SK-N-SH (cell line): ENCODE data around the gene C19orf33. TPM values are rescaled to one million over a fixed set of nuclear protein-coding genes. Genes with fewer than 3 reads are reported as not detected.

Source experiments
- CTCF ChIA-PET: fragments of 300-600, 350-600 bp; formaldehyde crosslinking; extraction: SDS; loops from one replicate; lab custom pipeline; 2021; lab: Yijun Ruan, JAX
- POLR2A ChIA-PET: fragments of 350-600 bp; sonication (Branson Sonifier 250); formaldehyde crosslinking; extraction: SDS; loops from one replicate; lab custom pipeline; 2020; ENCODE audit warnings: antibody characterized with exemption, inconsistent platforms; lab: Yijun Ruan, JAX
- DNase-seq: peaks from one replicate; pipeline ENCODE4 v3.0.0; 2012
- H2AFZ ChIP-seq: fragments of 200-600 bp; sonication (generic); 2 replicates; pipeline ENCODE4 v1.8.1; 2016; ENCODE audit warnings: antibody characterized with exemption, mild to moderate bottlenecking, low read depth
- H3F3A ChIP-seq: fragments of 200-600 bp; sonication (generic); replicated peaks from 2 replicates; pipeline ENCODE3; 2016; ENCODE audit warnings: antibody characterized with exemption, mild to moderate bottlenecking; ENCODE audit not compliant: insufficient read depth
- H3K27ac ChIP-seq, 2 experiments: fragments of 200-500 bp in 1 of 2; fragments of 200-600 bp in 1 of 2; sonication (Bioruptor generic) in 1 of 2; sonication (generic), shearing (Covaris generic) in 1 of 2; 2 replicates each; pipeline versions ENCODE4 v1.5.1 to v1.6.1; 2014 to 2016; ENCODE audit warnings: low read depth in 2 of 2, inconsistent platforms in 1 of 2, low read length in 1 of 2, mild to moderate bottlenecking in 1 of 2, mixed read lengths in 1 of 2
- H3K27me3 ChIP-seq: fragments of 200-600 bp; sonication (generic), shearing (Covaris generic); 2 replicates; pipeline ENCODE4 v1.6.1; 2016; ENCODE audit warnings: mixed run types; ENCODE audit not compliant: insufficient read depth
- H3K36me3 ChIP-seq, 2 experiments: fragments of 200-500 bp in 1 of 2; fragments of 200-600 bp in 1 of 2; sonication (Bioruptor generic) in 1 of 2; sonication (generic) in 1 of 2; replicated peaks in 1 of 2; 2 replicates each; pipeline versions ENCODE3 to v1.5.1; 2014 to 2016; ENCODE audit warnings: low read length in 1 of 2, mild to moderate bottlenecking in 1 of 2; ENCODE audit not compliant: insufficient read depth in 2 of 2, control insufficient read depth in 1 of 2
- H3K4me1 ChIP-seq, 2 experiments: fragments of 200-500 bp in 1 of 2; fragments of 200-600 bp in 1 of 2; sonication (Bioruptor generic) in 1 of 2; sonication (generic), shearing (Covaris generic) in 1 of 2; 2 replicates each; pipeline versions ENCODE4 v1.5.1 to v1.6.1; 2014 to 2016; ENCODE audit warnings: low read depth in 1 of 2, low read length in 1 of 2, mixed run types in 1 of 2; ENCODE audit not compliant: insufficient read depth in 2 of 2, control insufficient read depth in 1 of 2
- H3K4me2 ChIP-seq: fragments of 200-600 bp; sonication (generic), shearing (Covaris generic); 2 replicates; pipeline ENCODE4 v1.6.1; 2017; ENCODE audit warnings: mixed run types
- H3K4me3 ChIP-seq, 2 experiments: fragments of 200-500 bp in 1 of 2; fragments of 200-600 bp in 1 of 2; sonication (Bioruptor generic) in 1 of 2; sonication (generic), shearing (Covaris generic) in 1 of 2; 2 replicates each; pipeline versions ENCODE4 v1.5.1 to v1.8.1; 2014 to 2016; ENCODE audit warnings: low read depth in 2 of 2, inconsistent platforms in 1 of 2, low read length in 1 of 2, mild to moderate bottlenecking in 1 of 2, mixed read lengths in 1 of 2, moderate library complexity in 1 of 2
- H3K79me2 ChIP-seq: fragments of 200-600 bp; sonication (generic); 2 replicates; pipeline ENCODE4 v1.8.1; 2017; ENCODE audit warnings: mild to moderate bottlenecking; ENCODE audit not compliant: insufficient read depth
- H3K9ac ChIP-seq: fragments of 200-600 bp; sonication (generic); 2 replicates; pipeline ENCODE4 v1.6.1; 2017; ENCODE audit warnings: mixed run types
- H3K9me2 ChIP-seq: fragments of 200-600 bp; sonication (generic); 2 replicates; pipeline ENCODE4 v1.6.1; 2017; ENCODE audit warnings: mixed run types
- H3K9me3 ChIP-seq: fragments of 200-600 bp; sonication (generic); 2 replicates; pipeline ENCODE4 v1.6.1; 2017; ENCODE audit warnings: mixed run types, mild to moderate bottlenecking, moderate library complexity
- H4K20me1 ChIP-seq: fragments of 200-600 bp; sonication (generic); 2 replicates; pipeline ENCODE4 v1.6.1; 2017; ENCODE audit warnings: mild to moderate bottlenecking, mixed run types; ENCODE audit not compliant: insufficient read depth
- CTCF ChIP-seq: fragments of 200-600 bp; sonication (generic); IDR thresholded peaks from 2 replicates; pipeline ENCODE4 v1.6.1; 2017; ENCODE audit warnings: antibody characterized with exemption, mild to moderate bottlenecking, moderate library complexity
- EZH2phosphoT487 ChIP-seq: fragments of 200-600 bp; sonication (generic); IDR thresholded peaks from 2 replicates; pipeline ENCODE4 v1.6.1; 2017; ENCODE audit warnings: low read depth, mixed run types, mild to moderate bottlenecking, antibody characterized with exemption, moderate library complexity, borderline replicate concordance
- GATA2 ChIP-seq: sonication (generic); formaldehyde crosslinking; IDR thresholded peaks from 2 replicates; pipeline ENCODE4 v1.5.0; 2020; ENCODE audit warnings: mild to moderate bottlenecking, missing genetic modification reagents
- IRF3 ChIP-seq: fragments of 150-350 bp; IDR thresholded peaks from 2 replicates; pipeline ENCODE4 v1.6.1; 2016; ENCODE audit warnings: mild to moderate bottlenecking, low read depth, low read length
- MAX ChIP-seq: IDR thresholded peaks from 2 replicates; pipeline ENCODE4 v1.4.0; 2012; ENCODE audit warnings: low read depth
- NFIC ChIP-seq: IDR thresholded peaks from 2 replicates; pipeline ENCODE4 v1.4.0; 2012; ENCODE audit warnings: borderline replicate concordance
- NRF1 ChIP-seq: IDR thresholded peaks from 2 replicates; pipeline ENCODE4 v1.6.1; 2012; ENCODE audit warnings: low read depth, mild to moderate bottlenecking, low read length
- RXRA ChIP-seq: IDR thresholded peaks from 2 replicates; pipeline ENCODE4 v1.4.0; 2012; ENCODE audit warnings: low read depth, mild to moderate bottlenecking, borderline replicate concordance
- SIN3A ChIP-seq: IDR thresholded peaks from 2 replicates; pipeline ENCODE4 v1.6.1; 2012; ENCODE audit warnings: low read depth, mild to moderate bottlenecking, low read length, moderate library complexity, borderline replicate concordance
- WGBS: methylation state at CpG from one replicate; pipeline ENCODE4 v1.1.6; 2017; ENCODE audit warnings: low lambda C conversion rate; 5-methylcytosine and 5-hydroxymethylcytosine counted together
- polyA plus RNA-seq, 3 experiments: library from polyadenylated mRNA; depleted of rRNA; stranded (reverse); fragments of >200 nt; gene quantifications; 2 replicates each; pipeline ENCODE4 v1.2.3, GENCODE V29; 2012

The C19orf33 gene
- polyA plus RNA-seq, 1 of the 3 experiments (the other 2 are of a cell fraction): not detected

GRCh38 chr19:38307597-38307996 lies 3.5 kb downstream of the C19orf33 start:
- Histone ChIP-seq H3K9ac (no peak overlapping the region), H3K36me3 (peaks cover 0 to 6% of the 10 kb centered on the region in 2 experiments), H3K27ac (no peak overlapping the region), H3K79me2 (peaks cover 14% of the 10 kb centered on the region; the same call in 1 of the 2 replicates), H4K20me1 (no peaks in the 10 kb centered on the region), H3K4me1 (no peaks in the 10 kb centered on the region), H3K9me3 (no peaks in the 10 kb centered on the region), H3K27me3 (no peaks in the 10 kb centered on the region), H3K4me2 (no peak overlapping the region), H3K9me2 (no peaks in the 10 kb centered on the region), H2AFZ (no peak overlapping the region), H3K4me3 (no peak overlapping the region), H3F3A (no peaks in the 10 kb centered on the region)
- ChIA-PET CTCF (no interaction called here), POLR2A (interaction anchor here (0.7 kb wide), 1 partner anchor 236 kb away, joined by 3 read pairs; no protein-coding TSS in a partner anchor)
- TF ChIP-seq IRF3: no peak
- TF ChIP-seq NFIC: no peak
- no peak for TF ChIP-seq EZH2phosphoT487
- no peak for TF ChIP-seq CTCF
- TF ChIP-seq RXRA: no peak
- no peak for TF ChIP-seq GATA2
- no peak for TF ChIP-seq NRF1
- TF ChIP-seq SIN3A: no peak
- DNase-seq: no peak
- 85% methylated on average over 5 of the region's 8 CpGs for WGBS

- H3K9me3 ChIP-seq: no peaks in the 10 kb centered on the region
- H3K27ac ChIP-seq: no peak overlapping the region
- H3K9ac ChIP-seq: no peak overlapping the region
- no peaks in the 10 kb centered on the region for H4K20me1 ChIP-seq
- no peaks in the 10 kb centered on the region for H3K27me3 ChIP-seq
- no peak overlapping the region for H3K4me2 ChIP-seq
- no peaks in the 10 kb centered on the region for H3F3A ChIP-seq
- 92% methylated on average over 10 of the region's 12 CpGs for WGBS
- no peak for DNase-seq
- POLR2A ChIA-PET: interaction anchor here (0.7 kb wide), 1 partner anchor 236 kb away, joined by 3 read pairs; no protein-coding TSS in a partner anchor
- peaks cover 20% of the 10 kb centered on the region; the same call in 1 of the 2 replicates for H3K79me2 ChIP-seq
- CTCF ChIA-PET: no interaction called here
- H3K4me1 ChIP-seq: no peaks in the 10 kb centered on the region
- no peaks in the 10 kb centered on the region for H3K9me2 ChIP-seq
- H2AFZ ChIP-seq: no peak overlapping the region
- TF ChIP-seq CTCF (no peak), MAX (no peak)
- peaks cover 0 to 6% of the 10 kb centered on the region in 2 experiments for H3K36me3 ChIP-seq
- H3K4me3 ChIP-seq: no peak overlapping the region
Observed at GRCh38 chr19:38308006-38308766, 4.1 kb downstream of the C19orf33 start.
